UCSD-AML1 (cell line): Measurements from ENCODE around the gene ULK3.

Experiments used
- DNase-seq: peaks from one replicate; lab custom pipeline; 2025; ENCODE audit not compliant: unreplicated experiment; lab: John Stamatoyannopoulos, UW

Gene ULK3

GRCh38 chr15:74800559-74801094 is 42.3 kb downstream of the ULK3 start:
- no peak for DNase-seq

GRCh38 chr15:74799856-74800558 is 42.9 kb downstream of the ULK3 start:
- DNase-seq = peak; percentile 84

- DNase-seq = no peak
Measured at GRCh38 chr15:74799255-74799855, 43.6 kb downstream of the ULK3 start.

- DNase-seq = no peak
Measured at GRCh38 chr15:74798388-74799254, 44.3 kb downstream of the ULK3 start.

- no peak for DNase-seq
Measured at GRCh38 chr15:74795966-74796625, 46.9 kb downstream of the ULK3 start.

- DNase-seq = no peak
Measured at GRCh38 chr15:74794970-74795349, 48.0 kb downstream of the ULK3 start.

- no peak for DNase-seq
Measured at GRCh38 chr15:74794248-74794969, 48.5 kb downstream of the ULK3 start.

GRCh38 chr15:74793135-74794028 is 49.6 kb downstream of the ULK3 start:
- DNase-seq = peak; percentile 72

- no peak for DNase-seq
Measured at GRCh38 chr15:74792227-74793016, 50.5 kb downstream of the ULK3 start.

GRCh38 chr15:74791667-74792066 is 51.3 kb downstream of the ULK3 start:
- DNase-seq = no peak

- no peak for DNase-seq
Measured at GRCh38 chr15:74791007-74791406, 51.9 kb downstream of the ULK3 start.

- DNase-seq = peak; percentile 85
Measured at GRCh38 chr15:74790080-74790916, 52.7 kb downstream of the ULK3 start.

- no peak for DNase-seq
Measured at GRCh38 chr15:74789741-74790079, 53.2 kb downstream of the ULK3 start.

GRCh38 chr15:74789171-74789631 is 53.8 kb downstream of the ULK3 start:
- DNase-seq = no peak

GRCh38 chr15:74788683-74789151 is 54.2 kb downstream of the ULK3 start:
- peak; percentile 71 for DNase-seq

- no peak for DNase-seq
Measured at GRCh38 chr15:74788042-74788682, 54.8 kb downstream of the ULK3 start.
